ENCODE data around the gene SGCA. TPM values are rescaled to one million over a fixed set of nuclear protein-coding genes. Genes with fewer than 3 reads are reported as not detected.

SGCA gene
- total RNA-seq, 4 donors from 2014 or later = 1.9 to 15.1 (median 6.9) TPM

GRCh38 chr17:50218071-50218759 is 52.4 kb downstream of the SGCA start:
- Histone ChIP-seq H3K27ac (peak overlapping the region in 3 of 4 donors; percentile 56 to 80 (median 74)), H3K27me3 (peaks cover 0 to 5% (median 0%) of the 10 kb centered on the region in 4 donors), H3K36me3 (no peaks in the 10 kb centered on the region), H3K4me1 (peaks cover 9 to 65% (median 42%) of the 10 kb centered on the region in 3 donors), H3K9me3 (no peaks in the 10 kb centered on the region), H3K4me3 (no peak overlapping the region)
- TF ChIP-seq CTCF (IDR thresholded peaks at IDR 0.05) = no peak
- TF ChIP-seq POLR2A (IDR thresholded peaks at IDR 0.05) = no peak
- 47 to 62% methylated on average over 3 of the region's 3 CpGs for WGBS, 2 donors
- no peak for DNase-seq
- intact Hi-C loops (cut with DNase I) = no loop called here

GRCh38 chr17:50218771-50219315 is 53.0 kb downstream of the SGCA start:
- intact Hi-C loops (cut with DNase I) = no loop called here
- Histone ChIP-seq H3K36me3 (no peaks in the 10 kb centered on the region), H3K4me1 (peaks cover 9 to 65% (median 42%) of the 10 kb centered on the region in 3 donors), H3K4me3 (no peak overlapping the region), H3K27me3 (peaks cover 0 to 5% (median 0%) of the 10 kb centered on the region in 4 donors), H3K9me3 (no peaks in the 10 kb centered on the region), H3K27ac (peak overlapping the region in 3 of 4 donors; percentile 56 to 80 (median 74))
- 14 to 57% methylated on average over 1 of the region's 1 CpG for whole genome bisulfite sequencing, 2 donors
- TF ChIP-seq CTCF (IDR thresholded peaks at IDR 0.05) = no peak
- TF ChIP-seq POLR2A (IDR thresholded peaks at IDR 0.05) = no peak
- DNase-seq = no peak

GRCh38 chr17:50219342-50219741 is 53.5 kb downstream of the SGCA start:
- WGBS, 2 donors = 28 to 39% methylated on average over 5 of the region's 5 CpGs
- no peak for TF ChIP-seq POLR2A (IDR thresholded peaks at IDR 0.05)
- no peak for TF ChIP-seq CTCF (IDR thresholded peaks at IDR 0.05)
- Histone ChIP-seq H3K27ac (peak overlapping the region in 3 of 4 donors; percentile 56 to 80 (median 74)), H3K4me3 (no peak overlapping the region), H3K36me3 (no peaks in the 10 kb centered on the region), H3K9me3 (no peaks in the 10 kb centered on the region), H3K4me1 (peaks cover 9 to 65% (median 42%) of the 10 kb centered on the region in 3 donors), H3K27me3 (peaks cover 0 to 5% (median 0%) of the 10 kb centered on the region in 4 donors)
- intact Hi-C loops (cut with DNase I) = no loop called here
- DNase-seq = no peak

GRCh38 chr17:50219939-50220465 is 54.2 kb downstream of the SGCA start:
- H3K27ac ChIP-seq = peak overlapping the region in 3 of 4 donors; percentile 56 to 80 (median 74)

More at GRCh38 chr17:50219939-50220465, 54.2 kb downstream of the SGCA start:
- Histone ChIP-seq H3K4me1 (peaks cover 9 to 58% (median 42%) of the 10 kb centered on the region in 3 donors), H3K9me3 (no peaks in the 10 kb centered on the region), H3K36me3 (no peaks in the 10 kb centered on the region), H3K4me3 (no peak overlapping the region), H3K27me3 (peaks cover 0 to 5% (median 0%) of the 10 kb centered on the region in 4 donors)
- no peak for DNase-seq
- TF ChIP-seq CTCF (IDR thresholded peaks at IDR 0.05) (no peak), POLR2A (IDR thresholded peaks at IDR 0.05) (no peak)
- intact Hi-C loops (cut with DNase I) = no loop called here
- WGBS, 2 donors = 36 to 51% methylated on average over 4 of the region's 4 CpGs

Data from esophagus squamous epithelium (tissue), 5 donors.